Astrocyte (in vitro differentiated cells and primary cell): ENCODE results near the gene KRTAP9-8. TPM values are rescaled to one million over a fixed set of nuclear protein-coding genes. Genes with fewer than 3 reads are reported as not detected.

Source experiments
- DNase-seq: peaks from one replicate; pipeline ENCODE4 v3.0.0-alpha.2; 2010; ENCODE audit warnings: low read depth
- FAIRE-seq: peaks from 2 replicates; lab custom pipeline; 2011; peaks lifted over from hg19 to GRCh38; lab: Jason Lieb, UNC
- H2AFZ ChIP-seq: 2 replicates; pipeline ENCODE4 v1.6.0; 2012; ENCODE audit warnings: low read depth, low read length, inconsistent platforms
- H3K27ac ChIP-seq: 2 replicates; pipeline ENCODE4 v1.5.1; 2011; ENCODE audit warnings: low read depth, low read length, inconsistent platforms
- H3K27me3 ChIP-seq: 2 replicates; pipeline ENCODE4 v1.6.0; 2011; ENCODE audit warnings: low read length, inconsistent platforms; ENCODE audit not compliant: insufficient read depth
- H3K36me3 ChIP-seq: 2 replicates; pipeline ENCODE4 v1.5.1; 2011; ENCODE audit warnings: low read length, inconsistent platforms; ENCODE audit not compliant: insufficient read depth
- H3K4me1 ChIP-seq: 2 replicates; pipeline ENCODE4 v1.5.1; 2011; ENCODE audit warnings: low read length, inconsistent platforms; ENCODE audit not compliant: insufficient read depth
- H3K4me2 ChIP-seq: 2 replicates; pipeline ENCODE4 v1.6.0; 2012; ENCODE audit warnings: low read length, inconsistent platforms
- H3K4me3 ChIP-seq: 2 replicates; pipeline ENCODE4 v1.5.1; 2011; ENCODE audit warnings: low read depth, mild to moderate bottlenecking, low read length, inconsistent platforms; ENCODE audit not compliant: insufficient read depth
- H3K79me2 ChIP-seq: 2 replicates; pipeline ENCODE4 v1.6.0; 2012; ENCODE audit warnings: mild to moderate bottlenecking, low read length, inconsistent platforms; ENCODE audit not compliant: insufficient read depth
- H3K9ac ChIP-seq: 2 replicates; pipeline ENCODE4 v1.6.0; 2012; ENCODE audit warnings: mild to moderate bottlenecking, low read length, inconsistent platforms
- H3K9me3 ChIP-seq: 2 replicates; pipeline ENCODE4 v1.5.1; 2012; ENCODE audit warnings: low read depth, mild to moderate bottlenecking, low read length, inconsistent platforms; ENCODE audit not compliant: insufficient read depth
- H4K20me1 ChIP-seq: 2 replicates; pipeline ENCODE4 v1.6.0; 2012; ENCODE audit warnings: low read length, inconsistent platforms; ENCODE audit not compliant: insufficient read depth
- H3K27ac Mint-ChIP-seq: one replicate; pipeline ENCODE4 v1.8.0; 2021; ENCODE audit warnings: mild to moderate bottlenecking, mixed read lengths; ENCODE audit not compliant: unreplicated experiment
- H3K27me3 Mint-ChIP-seq: one replicate; pipeline ENCODE4 v1.8.0; 2021; ENCODE audit warnings: low read depth, mixed read lengths; ENCODE audit not compliant: unreplicated experiment
- H3K36me3 Mint-ChIP-seq: one replicate; pipeline ENCODE4 v1.8.0; 2021; ENCODE audit warnings: low read depth, mixed read lengths; ENCODE audit not compliant: unreplicated experiment
- H3K4me1 Mint-ChIP-seq: one replicate; pipeline ENCODE4 v1.8.0; 2021; ENCODE audit warnings: low read depth, mixed read lengths; ENCODE audit not compliant: unreplicated experiment
- H3K4me3 Mint-ChIP-seq: one replicate; pipeline ENCODE4 v1.8.0; 2021; ENCODE audit warnings: mild to moderate bottlenecking, moderate library complexity, mixed read lengths; ENCODE audit not compliant: unreplicated experiment
- H3K9me3 Mint-ChIP-seq: one replicate; pipeline ENCODE4 v1.8.0; 2021; ENCODE audit warnings: mild to moderate bottlenecking, mixed read lengths; ENCODE audit not compliant: unreplicated experiment
- CTCF ChIP-seq: IDR thresholded peaks from 2 replicates; pipeline ENCODE4 v1.5.1; 2011; ENCODE audit warnings: low read depth, mild to moderate bottlenecking, inconsistent platforms, low read length, moderate library complexity; ENCODE audit not compliant: insufficient read depth
- EZH2 ChIP-seq: IDR thresholded peaks from 2 replicates; pipeline ENCODE4 v1.6.1; 2012; ENCODE audit warnings: mild to moderate bottlenecking, low read length, inconsistent platforms; ENCODE audit not compliant: insufficient read depth
- total RNA-seq: library from RNA; stranded (reverse); gene quantifications from 2 replicates; pipeline ENCODE4 v1.2.1, GENCODE V29; 2021

Gene KRTAP9-8
- total RNA-seq, 1 donor from 2014 or later = not detected

GRCh38 chr17:41196068-41196467 lies 41.7 kb upstream of the KRTAP9-8 start:
- H3K4me1 ChIP-seq = no peaks in the 10 kb centered on the region
- H3K4me2 ChIP-seq = no peak overlapping the region
- no peaks in the 10 kb centered on the region for H4K20me1 ChIP-seq
- Mint-ChIP-seq H3K4me1 (no peaks in the 10 kb centered on the region), H3K27me3 (peaks cover 10% of the 10 kb centered on the region), H3K9me3 (peaks cover 9% of the 10 kb centered on the region), H3K27ac (no peak overlapping the region), H3K4me3 (no peak overlapping the region), H3K36me3 (no peaks in the 10 kb centered on the region)
- H2AFZ ChIP-seq = no peak overlapping the region
- no peaks in the 10 kb centered on the region for H3K9me3 ChIP-seq
- H3K27me3 ChIP-seq = peaks cover 2% of the 10 kb centered on the region
- H3K27ac ChIP-seq = no peak overlapping the region
- H3K9ac ChIP-seq = no peak overlapping the region
- FAIRE-seq (no peak), DNase-seq (no peak)
- H3K36me3 ChIP-seq = no peaks in the 10 kb centered on the region
- TF ChIP-seq EZH2 (no peak), CTCF (no peak)
- no peaks in the 10 kb centered on the region for H3K79me2 ChIP-seq
- H3K4me3 ChIP-seq = no peak overlapping the region

- FAIRE-seq = no peak
- H4K20me1 ChIP-seq = no peaks in the 10 kb centered on the region
- no peaks in the 10 kb centered on the region for H3K9me3 ChIP-seq
- DNase-seq = no peak
- TF ChIP-seq CTCF (no peak), EZH2 (no peak)
- peaks cover 10% of the 10 kb centered on the region for H3K27me3 Mint-ChIP-seq
- H3K27ac Mint-ChIP-seq = no peak overlapping the region
- peaks cover 2% of the 10 kb centered on the region for H3K27me3 ChIP-seq
- H3K4me2 ChIP-seq = no peak overlapping the region
- no peak overlapping the region for H2AFZ ChIP-seq
- H3K36me3 ChIP-seq = no peaks in the 10 kb centered on the region
- no peaks in the 10 kb centered on the region for H3K36me3 Mint-ChIP-seq
- H3K4me3 Mint-ChIP-seq = no peak overlapping the region
- H3K79me2 ChIP-seq = no peaks in the 10 kb centered on the region
- H3K9me3 Mint-ChIP-seq = peaks cover 7% of the 10 kb centered on the region
- H3K9ac ChIP-seq = no peak overlapping the region
- H3K4me1 Mint-ChIP-seq = no peaks in the 10 kb centered on the region
- no peak overlapping the region for H3K27ac ChIP-seq
- no peak overlapping the region for H3K4me3 ChIP-seq
- H3K4me1 ChIP-seq = no peaks in the 10 kb centered on the region
Measured at GRCh38 chr17:41199421-41200078, 38.2 kb upstream of the KRTAP9-8 start.

- H3K9me3 Mint-ChIP-seq = peaks cover 3% of the 10 kb centered on the region
- H2AFZ ChIP-seq = no peak overlapping the region
- no peak for TF ChIP-seq CTCF
- no peak for TF ChIP-seq EZH2
- H3K27me3 Mint-ChIP-seq = peaks cover 16% of the 10 kb centered on the region
- DNase-seq = peak; percentile 35
- no peaks in the 10 kb centered on the region for H4K20me1 ChIP-seq
- no peaks in the 10 kb centered on the region for H3K9me3 ChIP-seq
- H3K9ac ChIP-seq = no peak overlapping the region
- H3K79me2 ChIP-seq = no peaks in the 10 kb centered on the region
- H3K27ac ChIP-seq = no peak overlapping the region
- no peak overlapping the region for H3K4me3 Mint-ChIP-seq
- no peaks in the 10 kb centered on the region for H3K4me1 ChIP-seq
- H3K36me3 Mint-ChIP-seq = peaks cover 2% of the 10 kb centered on the region
- H3K4me3 ChIP-seq = no peak overlapping the region
- no peaks in the 10 kb centered on the region for H3K27me3 ChIP-seq
- no peak overlapping the region for H3K27ac Mint-ChIP-seq
- H3K4me1 Mint-ChIP-seq = no peaks in the 10 kb centered on the region
- H3K4me2 ChIP-seq = no peak overlapping the region
- no peaks in the 10 kb centered on the region for H3K36me3 ChIP-seq
- no peak for FAIRE-seq
Measured at GRCh38 chr17:41211845-41212466, 25.8 kb upstream of the KRTAP9-8 start.
